Measurements from ENCODE around the gene OCIAD1. TPM values are rescaled to one million over a fixed set of nuclear protein-coding genes. Genes with fewer than 3 reads are reported as not detected.

The OCIAD1 gene
- total RNA-seq, 2 donors from 2014 or later, result 94.5 to 112 TPM

DNA sequence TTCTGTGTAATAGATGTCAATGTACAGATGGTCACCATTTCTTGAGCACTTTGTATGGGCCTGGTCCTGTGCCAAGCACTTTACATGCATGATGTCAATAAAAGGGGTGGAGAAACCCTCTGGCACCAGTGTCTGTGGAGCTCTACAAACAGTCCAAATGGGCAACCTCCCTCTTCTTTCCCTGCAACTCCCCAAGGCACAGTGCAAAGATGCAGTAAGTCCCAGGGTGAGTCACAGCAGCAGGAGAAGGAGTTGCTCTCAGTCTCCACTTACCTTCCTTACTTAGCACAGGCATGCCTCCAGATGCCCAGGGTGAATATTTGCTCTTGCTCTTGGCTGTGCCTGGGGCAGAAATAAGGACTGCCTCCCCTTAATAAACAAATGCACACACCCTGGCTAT lies 71.4 kb downstream of the OCIAD1 start:
- ATAC-seq (no peak), DNase-seq (ENCODE audit: low spot score in 2 of 2) (no peak)
- peaks cover 24 to 46% of the 10 kb centered on the region in 2 donors for H3K36me3 Mint-ChIP-seq
- H3K27ac Mint-ChIP-seq, result no peak overlapping the region
- no peaks in the 10 kb centered on the region for H3K9me3 Mint-ChIP-seq

GRCh38 chr4:48904101-48904500 lies 73.2 kb downstream of the OCIAD1 start:
- H3K27ac Mint-ChIP-seq, result no peak overlapping the region
- no peaks in the 10 kb centered on the region for H3K9me3 Mint-ChIP-seq
- peaks cover 24 to 31% of the 10 kb centered on the region in 2 donors for H3K36me3 Mint-ChIP-seq
- ATAC-seq, result no peak
- no peak for DNase-seq (ENCODE audit: low spot score in 2 of 2)

DNA sequence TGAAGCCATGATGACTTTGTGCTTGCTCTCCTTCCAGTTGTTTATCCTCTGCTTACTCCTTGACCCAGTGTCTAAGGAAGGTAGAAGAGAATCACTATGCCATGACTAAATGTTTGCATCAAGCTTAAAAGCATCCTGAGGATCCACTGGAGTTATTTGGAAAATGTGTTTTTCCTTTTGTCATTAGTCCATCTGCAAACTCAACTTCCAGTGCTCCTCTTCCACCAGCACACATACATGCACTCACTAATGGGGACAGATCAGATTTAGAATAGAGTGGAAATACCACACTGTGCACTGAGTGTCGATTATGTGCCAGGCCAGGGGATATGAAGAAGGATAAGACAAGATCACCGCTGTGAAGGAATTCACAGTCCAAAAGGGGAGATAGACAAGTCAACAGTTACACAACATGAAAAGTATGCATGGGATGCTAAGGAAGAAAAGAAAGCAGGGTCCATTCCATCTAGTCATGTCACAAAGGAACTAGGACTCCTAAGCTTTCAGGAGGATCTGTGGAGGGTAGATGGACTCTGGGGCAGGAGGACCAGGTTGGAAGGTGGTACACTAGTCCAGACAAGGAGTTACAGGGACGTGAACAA lies 73.8 kb downstream of the OCIAD1 start:
- DNase-seq (ENCODE audit: low spot score in 2 of 2) (no peak), ATAC-seq (no peak)
- Mint-ChIP-seq H3K27ac (peak overlapping the region in 1 of 2 donors; percentile 94), H3K9me3 (no peaks in the 10 kb centered on the region), H3K36me3 (peaks cover 21 to 25% of the 10 kb centered on the region in 2 donors)

GRCh38 chr4:48905363-48906015 lies 74.6 kb downstream of the OCIAD1 start:
- H3K27ac Mint-ChIP-seq, result peak overlapping the region; percentile 94 to 96
- no peak for DNase-seq (ENCODE audit: low spot score in 2 of 2)
- H3K36me3 Mint-ChIP-seq, result peaks cover 18 to 21% of the 10 kb centered on the region in 2 donors
- H3K9me3 Mint-ChIP-seq, result no peaks in the 10 kb centered on the region
- no peak for ATAC-seq

- ATAC-seq (peak; percentile 52 to 71), DNase-seq (ENCODE audit: low spot score in 2 of 2) (peak; percentile 72 to 81)
- H3K9me3 Mint-ChIP-seq, result no peaks in the 10 kb centered on the region
- peak within 1 kb of the TSS; percentile 94 to 96 for H3K27ac Mint-ChIP-seq
- H3K36me3 Mint-ChIP-seq, result peaks cover 18 to 21% of the 10 kb centered on the region in 2 donors
These were observed 75.6 kb downstream of the OCIAD1 start, which contains the start of gene OCIAD2 for GRCh38 chr4:48906206-48907173. TSS of gene OCIAD2 (minus strand) at chr4:48906774. CDS start at chr4:48904549, 2,225 bp downstream.

- Mint-ChIP-seq H3K9me3 (no peaks in the 10 kb centered on the region), H3K27ac (peak overlapping the region in 1 of 2 donors; percentile 40), H3K36me3 (peaks cover 10 to 13% of the 10 kb centered on the region in 2 donors)
- ATAC-seq, result no peak
- no peak for DNase-seq (ENCODE audit: low spot score in 2 of 2)
These were observed 77.0 kb downstream of the OCIAD1 start for GRCh38 chr4:48907706-48908477.

DNA sequence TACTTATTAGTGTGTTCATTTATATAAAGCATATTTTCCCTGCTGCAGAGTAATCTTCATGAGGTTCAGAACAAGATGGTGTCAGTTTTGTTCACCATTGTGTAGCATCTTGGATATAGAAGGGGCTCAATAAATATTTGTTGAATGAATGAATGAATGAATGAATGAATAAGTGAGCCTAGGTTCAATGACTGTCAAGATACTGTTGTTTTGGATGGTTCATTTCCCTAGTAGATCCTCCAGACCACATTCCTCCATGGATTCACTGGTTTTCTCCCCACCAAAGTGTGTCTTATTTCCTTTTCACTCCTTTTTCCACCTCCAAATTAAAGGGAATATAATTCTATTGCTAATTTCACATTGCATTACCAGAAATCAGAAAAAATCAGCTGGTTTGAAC lies 77.8 kb downstream of the OCIAD1 start:
- H3K9me3 Mint-ChIP-seq, result no peaks in the 10 kb centered on the region
- H3K27ac Mint-ChIP-seq, result peak overlapping the region in 1 of 2 donors; percentile 40

DNA sequence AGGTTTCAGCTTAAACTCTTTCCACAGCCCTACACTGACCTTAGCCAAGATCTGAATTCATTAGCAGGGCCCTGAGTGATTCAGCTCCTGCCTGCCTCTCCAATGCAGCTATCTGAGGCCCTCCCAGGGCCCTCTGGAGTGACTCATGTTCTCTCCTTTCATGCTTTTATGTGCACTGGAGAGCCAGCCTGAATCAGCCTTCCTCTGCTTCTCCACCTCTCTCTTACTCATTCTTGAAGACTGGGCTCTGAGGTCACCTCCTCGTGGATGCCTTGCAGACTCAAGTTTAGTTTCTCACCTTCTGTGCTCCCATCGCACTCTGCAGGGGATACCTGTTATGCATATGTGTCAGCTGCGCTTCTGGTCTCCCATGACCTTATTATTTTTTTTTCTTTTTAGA lies 78.8 kb downstream of the OCIAD1 start:
- no peaks in the 10 kb centered on the region for H3K9me3 Mint-ChIP-seq
- ATAC-seq (peak; percentile 90 to 97), DNase-seq (ENCODE audit: low spot score in 2 of 2) (peak; percentile 73 to 74)
- peak overlapping the region in 1 of 2 donors; percentile 40 for H3K27ac Mint-ChIP-seq
- H3K36me3 Mint-ChIP-seq, result peaks cover 9 to 10% of the 10 kb centered on the region in 2 donors

More for the DNA sequence above, 77.8 kb downstream of the OCIAD1 start:
- no peak for DNase-seq (ENCODE audit: low spot score in 2 of 2)
- peaks cover 9 to 10% of the 10 kb centered on the region in 2 donors for H3K36me3 Mint-ChIP-seq
- no peak for ATAC-seq

GRCh38 chr4:48910511-48910910 lies 79.6 kb downstream of the OCIAD1 start:
- Mint-ChIP-seq H3K9me3 (no peaks in the 10 kb centered on the region), H3K27ac (peak overlapping the region in 1 of 2 donors; percentile 77), H3K36me3 (peaks cover 9% of the 10 kb centered on the region in 2 donors)
- no peak for ATAC-seq
- DNase-seq (ENCODE audit: low spot score in 2 of 2), result no peak

Other genes with a start within 250 kb of the OCIAD1 start
- 10 to 100 TPM; 74.9 to 84.3 TPM for gene FRYL, start 50.8 kb upstream of the OCIAD1 start, total RNA-seq
- gene OCIAD2, start 75.7 kb downstream of the OCIAD1 start, total RNA-seq, result 10 to 100 TPM; 53.6 to 91.7 TPM
- gene CWH43, start 155.2 kb downstream of the OCIAD1 start, total RNA-seq, result not detected